ENCODE results near the gene WDR70. TPM values are rescaled to one million over a fixed set of nuclear protein-coding genes. Genes with fewer than 3 reads are reported as not detected.
"Not testable (repeated sequence)": the region's sequence is repeated elsewhere in the genome, so short reads cannot be mapped to it uniquely, and the experiment has no call there.

The WDR70 gene
- total and polyA plus RNA-seq, 4 donors: 34.4 to 54.8 (median 38.8) TPM

DNA sequence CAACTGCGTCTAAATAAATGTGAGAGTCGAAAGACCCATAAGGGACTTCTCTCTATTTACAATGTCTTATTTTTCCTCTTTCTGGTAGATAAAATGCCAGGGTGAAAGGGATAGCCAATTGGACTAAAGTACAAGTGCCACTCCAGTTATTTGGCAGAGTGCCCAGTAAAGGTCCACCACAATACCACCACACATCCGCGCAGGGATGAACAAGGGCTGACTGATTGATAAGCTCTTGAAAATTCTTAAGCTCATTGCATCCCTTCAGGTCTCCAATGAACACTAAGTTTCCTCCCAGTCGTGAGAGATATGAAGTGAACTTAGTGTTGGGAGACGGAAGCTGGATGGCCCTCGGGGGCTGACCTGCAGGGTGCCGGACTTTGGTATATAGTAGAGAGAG is 402.3 kb downstream of the WDR70 start:
- WGBS (ENCODE audit: insufficient coverage): no CpG with 5 or more reads among the region's 8 CpGs
- not testable (repeated sequence) for H3K27ac ChIP-seq (ENCODE audit: low read depth, low read length); H3K9me3 ChIP-seq (ENCODE audit: control insufficient read depth, insufficient read depth, low read length); H3K4me1 ChIP-seq (ENCODE audit: control insufficient read depth, insufficient read depth, low read length); H3K27me3 ChIP-seq (ENCODE audit: control insufficient read depth, insufficient read depth, low read length); H3K4me3 ChIP-seq (ENCODE audit: low read depth, low read length); H3K36me3 ChIP-seq (ENCODE audit: control insufficient read depth, insufficient read depth, low read length)
- DNase-seq (ENCODE audit: low read depth in 4 of 6, low spot score in 6 of 6): peak in 2 of 6 donors; percentile 4

DNA sequence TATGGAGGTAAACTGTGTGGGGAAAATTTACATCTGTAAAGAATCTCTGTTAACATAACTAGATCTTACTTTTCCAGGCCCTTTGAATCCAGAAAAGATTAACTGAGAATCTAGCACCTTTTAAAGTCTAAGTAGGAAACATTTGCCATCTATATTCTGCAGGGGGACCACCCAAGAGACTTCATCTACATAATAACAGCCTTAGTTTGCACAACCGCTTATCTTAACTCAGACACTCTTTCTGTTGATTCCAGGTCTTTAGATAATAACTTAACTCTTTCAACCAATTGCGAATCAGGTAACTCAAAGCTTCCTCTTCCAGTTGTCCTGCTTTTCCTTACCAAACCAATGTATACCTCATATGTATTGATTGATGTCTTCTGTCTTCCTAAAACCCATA is 407.3 kb downstream of the WDR70 start:
- DNase-seq (ENCODE audit: low read depth in 4 of 6, low spot score in 6 of 6): no peak
- no peaks in the 10 kb centered on the region for H3K27me3 ChIP-seq (ENCODE audit: control insufficient read depth, insufficient read depth, low read length)
- H3K4me3 ChIP-seq (ENCODE audit: low read depth, low read length): no peak overlapping the region
- WGBS (ENCODE audit: insufficient coverage): 92% methylated on average over 1 of the region's 2 CpGs
- no peaks in the 10 kb centered on the region for H3K4me1 ChIP-seq (ENCODE audit: control insufficient read depth, insufficient read depth, low read length)
- H3K27ac ChIP-seq (ENCODE audit: low read depth, low read length): no peak overlapping the region
- H3K9me3 ChIP-seq (ENCODE audit: control insufficient read depth, insufficient read depth, low read length): no peaks in the 10 kb centered on the region
- no peaks in the 10 kb centered on the region for H3K36me3 ChIP-seq (ENCODE audit: control insufficient read depth, insufficient read depth, low read length)

DNA sequence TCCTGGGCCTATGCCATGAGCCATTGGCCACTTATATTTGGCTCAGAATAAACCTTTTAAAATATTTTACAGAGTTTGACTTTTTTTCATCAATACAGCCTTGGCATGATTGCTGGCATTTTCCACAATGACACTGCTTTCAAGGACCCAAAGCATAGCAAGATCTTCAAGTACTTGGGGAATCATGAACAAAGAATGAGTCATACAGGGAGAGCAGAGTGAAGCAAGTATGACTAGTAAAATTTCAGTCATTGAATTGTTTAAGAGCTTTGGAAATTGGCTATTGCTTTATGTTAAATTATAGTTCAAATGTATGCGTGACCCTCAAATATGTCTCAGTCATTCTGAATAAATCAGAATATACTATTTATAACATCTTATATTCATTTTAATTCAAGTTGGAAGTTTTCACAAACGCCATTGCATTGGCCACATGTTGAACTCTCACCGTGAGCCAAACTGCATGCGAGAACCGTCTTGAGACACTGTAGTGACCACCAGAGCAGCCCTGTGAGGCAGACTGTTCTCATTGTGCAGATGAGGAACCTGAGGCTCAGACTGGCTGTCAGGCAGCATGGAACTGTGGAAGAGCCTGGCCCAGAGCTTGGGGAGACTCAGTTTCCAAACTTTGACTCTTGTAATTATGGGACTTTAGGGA is 407.9 kb downstream of the WDR70 start:
- H3K9me3 ChIP-seq (ENCODE audit: control insufficient read depth, insufficient read depth, low read length): no peaks in the 10 kb centered on the region
- no peaks in the 10 kb centered on the region for H3K27me3 ChIP-seq (ENCODE audit: control insufficient read depth, insufficient read depth, low read length)
- no peak for DNase-seq (ENCODE audit: low read depth in 4 of 6, low spot score in 6 of 6)
- H3K4me3 ChIP-seq (ENCODE audit: low read depth, low read length): no peak overlapping the region
- no peak overlapping the region for H3K27ac ChIP-seq (ENCODE audit: low read depth, low read length)
- H3K4me1 ChIP-seq (ENCODE audit: control insufficient read depth, insufficient read depth, low read length): no peaks in the 10 kb centered on the region
- H3K36me3 ChIP-seq (ENCODE audit: control insufficient read depth, insufficient read depth, low read length): no peaks in the 10 kb centered on the region
- 94% methylated on average over 4 of the region's 5 CpGs for WGBS (ENCODE audit: insufficient coverage)

DNA sequence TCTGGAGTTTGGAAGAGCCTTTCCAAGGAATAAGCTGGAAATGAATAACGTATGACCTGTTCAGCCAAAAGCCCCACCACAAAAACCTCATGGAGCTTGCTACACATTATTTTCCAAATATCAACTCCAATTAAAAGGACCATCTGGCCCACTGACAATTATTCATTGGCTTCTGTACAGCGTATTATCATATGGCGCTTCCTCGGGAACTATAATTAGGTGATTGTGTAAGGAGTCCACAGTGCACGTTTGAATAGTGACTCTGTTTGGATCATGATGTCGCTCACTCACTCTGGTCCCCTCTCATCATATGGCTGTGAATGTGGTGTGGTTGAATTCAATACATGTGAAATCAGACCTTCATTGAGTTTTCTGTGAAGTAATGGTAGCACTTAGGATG is 408.6 kb downstream of the WDR70 start:
- Histone ChIP-seq H3K4me1 (ENCODE audit: control insufficient read depth, insufficient read depth, low read length) (no peaks in the 10 kb centered on the region), H3K27me3 (ENCODE audit: control insufficient read depth, insufficient read depth, low read length) (no peaks in the 10 kb centered on the region), H3K9me3 (ENCODE audit: control insufficient read depth, insufficient read depth, low read length) (peaks cover 1% of the 10 kb centered on the region), H3K4me3 (ENCODE audit: low read depth, low read length) (no peak overlapping the region), H3K36me3 (ENCODE audit: control insufficient read depth, insufficient read depth, low read length) (no peaks in the 10 kb centered on the region), H3K27ac (ENCODE audit: low read depth, low read length) (no peak overlapping the region)
- peak in 2 of 6 donors; percentile 23 to 70 for DNase-seq (ENCODE audit: low read depth in 4 of 6, low spot score in 6 of 6)
- WGBS (ENCODE audit: insufficient coverage): 60% methylated on average over 1 of the region's 6 CpGs

DNA sequence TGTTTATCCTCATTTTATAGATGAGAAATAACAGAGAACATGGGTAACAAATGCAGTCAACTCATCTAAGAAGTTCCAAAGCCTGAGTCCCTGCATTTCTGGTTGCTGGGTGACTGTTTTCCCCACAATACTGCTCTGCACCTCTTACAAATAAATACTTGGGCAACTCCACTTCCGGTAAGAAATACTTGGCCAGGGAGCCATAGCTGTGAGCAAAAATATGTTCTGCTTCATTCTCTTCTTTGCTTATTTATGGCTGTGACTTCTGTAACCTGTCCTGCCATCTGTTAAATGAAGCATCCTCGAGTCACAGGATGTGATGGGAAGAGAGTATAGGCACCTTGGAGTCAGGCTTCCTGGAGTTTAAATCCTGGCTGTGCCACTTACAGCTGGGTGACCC is 410.9 kb downstream of the WDR70 start:
- no peak overlapping the region for H3K4me3 ChIP-seq (ENCODE audit: low read depth, low read length)

DNA sequence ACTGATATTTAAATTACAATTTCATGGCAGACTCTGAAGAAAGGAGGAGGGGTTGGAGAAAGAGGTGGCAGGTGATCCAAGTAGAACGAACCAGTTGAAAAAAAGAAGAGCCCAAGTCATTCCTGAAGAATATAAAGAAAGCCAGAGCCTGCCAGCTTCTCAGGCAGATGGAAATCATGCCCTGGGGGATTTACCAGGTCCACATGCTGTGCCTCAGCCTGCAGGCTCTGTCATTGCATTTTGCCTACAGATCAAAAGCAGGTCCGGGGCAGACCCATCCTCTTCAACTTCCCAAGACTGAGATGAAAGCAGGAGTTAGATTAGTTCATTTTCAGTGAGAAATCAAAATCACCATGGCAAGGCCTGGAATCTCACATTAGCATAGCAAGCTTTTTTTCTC is 412.2 kb downstream of the WDR70 start:
- WGBS (ENCODE audit: insufficient coverage): 58% methylated on average over 1 of the region's 2 CpGs
- Histone ChIP-seq H3K9me3 (ENCODE audit: control insufficient read depth, insufficient read depth, low read length) (peaks cover 3% of the 10 kb centered on the region), H3K36me3 (ENCODE audit: control insufficient read depth, insufficient read depth, low read length) (no peaks in the 10 kb centered on the region), H3K27ac (ENCODE audit: low read depth, low read length) (no peak overlapping the region), H3K27me3 (ENCODE audit: control insufficient read depth, insufficient read depth, low read length) (no peaks in the 10 kb centered on the region), H3K4me3 (ENCODE audit: low read depth, low read length) (no peak overlapping the region), H3K4me1 (ENCODE audit: control insufficient read depth, insufficient read depth, low read length) (no peaks in the 10 kb centered on the region)
- no peak for DNase-seq (ENCODE audit: low read depth in 4 of 6, low spot score in 6 of 6)

More for the DNA sequence above, 410.9 kb downstream of the WDR70 start:
- Histone ChIP-seq H3K36me3 (ENCODE audit: control insufficient read depth, insufficient read depth, low read length) (no peaks in the 10 kb centered on the region), H3K4me1 (ENCODE audit: control insufficient read depth, insufficient read depth, low read length) (no peaks in the 10 kb centered on the region), H3K9me3 (ENCODE audit: control insufficient read depth, insufficient read depth, low read length) (peaks cover 3% of the 10 kb centered on the region), H3K27ac (ENCODE audit: low read depth, low read length) (no peak overlapping the region), H3K27me3 (ENCODE audit: control insufficient read depth, insufficient read depth, low read length) (no peaks in the 10 kb centered on the region)
- WGBS (ENCODE audit: insufficient coverage): 43% methylated on average over 1 of the region's 2 CpGs
- DNase-seq (ENCODE audit: low read depth in 4 of 6, low spot score in 6 of 6): no peak

DNA sequence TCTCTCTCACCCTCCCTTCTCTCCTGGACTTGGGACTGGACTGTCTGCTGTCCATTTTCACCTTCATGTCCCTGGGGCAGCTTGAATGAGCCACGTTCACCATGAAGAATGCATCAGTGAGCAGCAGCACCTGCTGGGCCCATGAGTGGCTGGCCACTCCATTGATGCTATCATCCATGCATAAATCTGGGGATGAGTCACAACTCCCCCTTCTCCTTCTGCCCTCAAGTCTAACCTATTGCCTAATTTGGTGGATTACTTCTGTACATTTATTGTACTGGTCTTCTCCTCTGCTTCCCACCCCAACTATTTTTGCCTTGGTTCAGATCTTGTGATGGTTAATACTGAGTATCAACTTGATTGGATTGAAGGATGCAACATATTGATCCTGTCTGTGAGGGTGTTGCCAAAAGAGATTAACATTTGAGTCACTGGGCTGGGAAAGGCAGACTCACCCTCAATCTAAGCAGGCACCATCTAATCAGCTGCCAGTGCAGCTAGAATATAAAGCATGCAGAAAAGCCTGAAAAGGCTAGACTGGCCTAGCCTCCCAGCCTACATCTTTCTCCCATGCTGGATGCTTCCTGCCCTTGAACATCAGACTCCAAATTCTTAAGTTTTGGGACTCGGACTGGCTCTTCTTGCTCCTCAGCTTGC is 414.0 kb downstream of the WDR70 start:
- DNase-seq (ENCODE audit: low read depth in 4 of 6, low spot score in 6 of 6): no peak
- H3K4me3 ChIP-seq (ENCODE audit: low read depth, low read length): no peak overlapping the region
- peaks cover 3% of the 10 kb centered on the region for H3K9me3 ChIP-seq (ENCODE audit: control insufficient read depth, insufficient read depth, low read length)
- no peaks in the 10 kb centered on the region for H3K36me3 ChIP-seq (ENCODE audit: control insufficient read depth, insufficient read depth, low read length)
- no peaks in the 10 kb centered on the region for H3K27me3 ChIP-seq (ENCODE audit: control insufficient read depth, insufficient read depth, low read length)
- 83% methylated on average over 1 of the region's 2 CpGs for WGBS (ENCODE audit: insufficient coverage)
- H3K4me1 ChIP-seq (ENCODE audit: control insufficient read depth, insufficient read depth, low read length): no peaks in the 10 kb centered on the region
- no peak overlapping the region for H3K27ac ChIP-seq (ENCODE audit: low read depth, low read length)

DNA sequence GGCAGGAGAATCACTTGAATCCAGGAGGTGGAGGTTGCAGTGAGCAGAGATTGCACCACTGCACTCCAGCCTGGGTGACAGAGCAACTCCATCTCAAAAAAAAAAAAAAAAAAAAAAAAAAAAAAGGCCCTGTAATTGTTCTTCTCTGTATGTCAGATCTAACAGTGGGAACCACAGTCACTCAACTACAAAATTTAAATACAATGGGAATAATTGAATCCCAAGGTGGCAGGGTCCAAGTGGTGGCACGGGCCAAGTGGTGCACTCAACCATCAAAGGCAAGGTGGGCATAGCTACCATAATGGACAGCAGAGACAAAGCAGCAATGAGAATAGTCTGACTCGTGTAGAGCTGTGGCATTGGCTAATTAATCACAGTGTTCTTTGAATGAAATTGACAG is 416.2 kb downstream of the WDR70 start:
- WGBS (ENCODE audit: insufficient coverage): 57% methylated on average over 1 of the region's 2 CpGs

DNA sequence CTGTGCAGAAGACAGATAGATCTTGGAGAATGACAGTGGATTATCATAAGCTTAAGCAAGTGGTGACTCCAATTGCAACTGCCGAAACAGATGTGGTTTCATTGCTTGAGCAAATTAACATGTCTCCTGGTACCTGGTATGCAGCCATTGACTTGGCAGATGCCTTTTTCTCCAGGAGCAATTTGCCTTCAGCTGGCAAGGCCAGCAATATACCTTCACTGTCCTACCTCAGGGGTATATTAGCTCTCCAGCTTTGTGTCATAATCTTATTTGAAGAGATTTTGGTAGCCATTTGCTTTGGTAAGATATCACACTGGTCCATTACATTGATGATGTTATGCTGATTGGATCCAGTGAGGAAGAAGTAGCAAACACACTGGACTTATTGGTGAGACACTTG is 417.3 kb downstream of the WDR70 start:
- H3K4me1 ChIP-seq (ENCODE audit: control insufficient read depth, insufficient read depth, low read length); H3K27ac ChIP-seq (ENCODE audit: low read depth, low read length); H3K9me3 ChIP-seq (ENCODE audit: control insufficient read depth, insufficient read depth, low read length); DNase-seq (ENCODE audit: low read depth in 4 of 6, low spot score in 6 of 6); H3K36me3 ChIP-seq (ENCODE audit: control insufficient read depth, insufficient read depth, low read length); H3K4me3 ChIP-seq (ENCODE audit: low read depth, low read length); H3K27me3 ChIP-seq (ENCODE audit: control insufficient read depth, insufficient read depth, low read length): not testable (repeated sequence)
- 100% methylated on average over 1 of the region's 1 CpG for WGBS (ENCODE audit: insufficient coverage)

More for the DNA sequence above, 416.2 kb downstream of the WDR70 start:
- H3K9me3 ChIP-seq (ENCODE audit: control insufficient read depth, insufficient read depth, low read length); H3K36me3 ChIP-seq (ENCODE audit: control insufficient read depth, insufficient read depth, low read length); H3K4me1 ChIP-seq (ENCODE audit: control insufficient read depth, insufficient read depth, low read length); H3K27ac ChIP-seq (ENCODE audit: low read depth, low read length); H3K27me3 ChIP-seq (ENCODE audit: control insufficient read depth, insufficient read depth, low read length); H3K4me3 ChIP-seq (ENCODE audit: low read depth, low read length); DNase-seq (ENCODE audit: low read depth in 4 of 6, low spot score in 6 of 6): not testable (repeated sequence)

DNA sequence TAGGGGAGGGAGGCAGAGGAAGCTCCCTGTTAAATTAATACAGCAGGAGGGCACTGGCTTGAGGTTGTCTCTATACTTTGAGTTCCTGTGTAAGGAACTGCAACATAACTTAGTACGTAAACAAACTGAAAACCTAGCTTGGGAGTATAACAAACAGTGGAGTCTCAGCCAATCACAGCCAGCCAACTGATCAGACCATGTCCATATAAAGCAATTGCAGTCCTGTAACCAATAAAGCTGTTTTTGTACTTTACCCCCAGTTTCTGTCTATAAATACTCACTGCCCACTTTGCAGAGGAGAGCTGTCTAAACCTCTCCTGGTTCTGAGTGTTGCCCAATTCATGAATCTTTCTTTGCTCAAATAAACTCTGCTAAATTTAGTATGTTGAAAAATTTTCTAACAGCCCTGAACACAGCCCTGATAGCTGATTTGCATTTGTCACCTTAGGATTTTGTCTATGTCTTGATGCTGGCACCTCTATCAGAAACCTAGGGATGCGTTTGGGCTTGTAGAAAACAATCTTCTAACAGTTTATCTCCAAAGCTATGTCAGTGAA is 420.8 kb downstream of the WDR70 start:
- Histone ChIP-seq H3K36me3 (ENCODE audit: control insufficient read depth, insufficient read depth, low read length) (no peaks in the 10 kb centered on the region), H3K4me1 (ENCODE audit: control insufficient read depth, insufficient read depth, low read length) (no peaks in the 10 kb centered on the region), H3K4me3 (ENCODE audit: low read depth, low read length) (no peak overlapping the region), H3K9me3 (ENCODE audit: control insufficient read depth, insufficient read depth, low read length) (no peaks in the 10 kb centered on the region), H3K27ac (ENCODE audit: low read depth, low read length) (no peak overlapping the region), H3K27me3 (ENCODE audit: control insufficient read depth, insufficient read depth, low read length) (no peaks in the 10 kb centered on the region)
- WGBS (ENCODE audit: insufficient coverage): no CpG with 5 or more reads among the region's 2 CpGs
- DNase-seq (ENCODE audit: low read depth in 4 of 6, low spot score in 6 of 6): no peak

All from spinal cord (tissue), 10 donors.